H1 (cell line): ENCODE data around the gene GINS3.

ENCODE experiments used
- ASH2L ChIP-seq: fragments of 200-600, 300-600 bp; sonication (generic); IDR thresholded peaks from one replicate; pipeline ENCODE4 v1.7.1; 2017; ENCODE audit warnings: low read length
- CTCF ChIP-seq, 3 experiments: IDR thresholded peaks; 1 replicate in 2 of 3; 2 replicates in 1 of 3; pipeline versions ENCODE4 v1.5.1 to v1.6.1; 2011; ENCODE audit warnings: low read length in 3 of 3, mild to moderate bottlenecking in 3 of 3, inconsistent platforms in 2 of 3, low read depth in 1 of 3, moderate library complexity in 1 of 3; ENCODE audit not compliant: insufficient read depth in 1 of 3; ENCODE audit errors: control extremely low read depth in 1 of 3
- JUN ChIP-seq: IDR thresholded peaks from 2 replicates; pipeline ENCODE4 v1.6.1; 2011; ENCODE audit warnings: low read depth, mild to moderate bottlenecking, improper control_type of control experiment, low read length
- JUND ChIP-seq: IDR thresholded peaks from 2 replicates; pipeline ENCODE4 v1.6.1; 2011; ENCODE audit warnings: mild to moderate bottlenecking, improper control_type of control experiment, low read length
- POLR2A ChIP-seq, 2 experiments: IDR thresholded peaks; 1 replicate in 1 of 2; 2 replicates in 1 of 2; pipeline ENCODE4 v1.6.1; 2011; ENCODE audit warnings: low read depth in 2 of 2, low read length in 2 of 2, mild to moderate bottlenecking in 2 of 2; ENCODE audit errors: control extremely low read depth in 1 of 2
- TEAD4 ChIP-seq: IDR thresholded peaks from 2 replicates; pipeline ENCODE4 v1.6.1; 2012; ENCODE audit warnings: low read depth, low read length, inconsistent platforms, mixed read lengths
- TF ChIP-seq, protein P1 (sequence below): IDR thresholded peaks from 2 replicates; pipeline ENCODE4 v1.6.1; 2011; ENCODE audit warnings: low read length, improper control_type of control experiment

GRCh38 chr16:58425245-58425644 is 33.0 kb downstream of the GINS3 start:
- TF ChIP-seq, protein P1, sequence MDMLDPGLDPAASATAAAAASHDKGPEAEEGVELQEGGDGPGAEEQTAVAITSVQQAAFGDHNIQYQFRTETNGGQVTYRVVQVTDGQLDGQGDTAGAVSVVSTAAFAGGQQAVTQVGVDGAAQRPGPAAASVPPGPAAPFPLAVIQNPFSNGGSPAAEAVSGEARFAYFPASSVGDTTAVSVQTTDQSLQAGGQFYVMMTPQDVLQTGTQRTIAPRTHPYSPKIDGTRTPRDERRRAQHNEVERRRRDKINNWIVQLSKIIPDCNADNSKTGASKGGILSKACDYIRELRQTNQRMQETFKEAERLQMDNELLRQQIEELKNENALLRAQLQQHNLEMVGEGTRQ, result no peak
- TF ChIP-seq POLR2A (IDR thresholded peaks at IDR 0.05; ENCODE audit: control extremely low read depth in 1 of 2, low read depth in 2 of 2, low read length in 2 of 2), result no peak
- TF ChIP-seq JUND, result no peak
- TF ChIP-seq ASH2L, result no peak
- TF ChIP-seq CTCF (IDR thresholded peaks at IDR 0.05; ENCODE audit: control extremely low read depth in 1 of 3, insufficient read depth in 1 of 3, low read depth in 1 of 3, low read length in 3 of 3), result no peak
- no peak for TF ChIP-seq JUN
- no peak for TF ChIP-seq TEAD4
